ENCODE data around the gene SLC1A5. TPM values are rescaled to one million over a fixed set of nuclear protein-coding genes. Genes with fewer than 3 reads are reported as not detected.
A peak's percentile ranks its signal among the peaks of the same experiment; 100 is the strongest.

The SLC1A5 gene
- polyA plus RNA-seq, 1 of the 3 experiments (the other 2 are of a cell fraction), result 80.4 TPM

DNA sequence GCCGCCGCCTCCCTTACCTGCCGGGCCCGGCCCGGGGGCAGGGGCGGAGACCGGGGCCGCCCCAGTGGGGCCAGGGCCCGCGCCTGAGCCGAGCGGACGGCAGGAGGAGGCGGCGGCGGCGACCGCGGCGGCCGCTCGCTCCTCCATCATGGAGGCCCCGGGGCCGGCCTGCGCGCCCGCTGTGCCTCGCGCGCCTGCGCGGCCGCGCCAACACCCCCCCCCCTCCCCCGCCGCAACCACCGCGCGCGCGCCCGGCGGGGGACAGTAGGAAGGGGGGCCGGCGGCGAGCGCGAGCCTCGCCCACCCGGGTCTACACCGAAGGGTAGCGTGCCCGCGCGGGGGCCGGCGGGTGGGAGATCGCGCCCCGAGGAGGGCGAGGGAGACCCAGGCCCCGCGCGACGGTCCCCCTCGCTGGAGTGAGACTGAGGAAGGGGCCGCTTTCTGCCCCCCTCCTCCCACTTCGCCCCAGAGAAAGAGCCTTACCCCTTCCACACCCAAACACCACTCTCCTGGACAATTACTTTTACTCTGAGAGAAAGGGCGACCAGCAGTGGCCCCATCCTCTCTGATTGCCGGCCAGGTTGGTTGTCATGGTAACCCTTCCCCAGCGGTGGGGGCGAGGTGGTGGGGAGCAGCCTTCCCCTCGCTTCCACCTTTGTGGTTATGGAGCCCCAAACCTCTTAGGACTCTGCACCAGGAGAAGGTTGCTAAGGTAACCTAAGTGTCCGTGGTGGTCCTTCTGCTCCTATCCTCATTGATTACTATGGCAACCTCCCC is 41.9 kb downstream of the SLC1A5 start, which contains the start of gene STRN4:
Gene STRN4, minus strand, starts transcription at position 170 of the 777 bp plus-strand sequence. Its CDS starts 20 bp downstream, at position 150.
- H3K36me3 ChIP-seq (replicated peaks in 1 of 2; ENCODE audit: control insufficient read depth in 1 of 2, insufficient read depth in 2 of 2, low read length in 1 of 2), result peaks cover 0 to 6% of the 10 kb centered on the region in 2 experiments

DNA sequence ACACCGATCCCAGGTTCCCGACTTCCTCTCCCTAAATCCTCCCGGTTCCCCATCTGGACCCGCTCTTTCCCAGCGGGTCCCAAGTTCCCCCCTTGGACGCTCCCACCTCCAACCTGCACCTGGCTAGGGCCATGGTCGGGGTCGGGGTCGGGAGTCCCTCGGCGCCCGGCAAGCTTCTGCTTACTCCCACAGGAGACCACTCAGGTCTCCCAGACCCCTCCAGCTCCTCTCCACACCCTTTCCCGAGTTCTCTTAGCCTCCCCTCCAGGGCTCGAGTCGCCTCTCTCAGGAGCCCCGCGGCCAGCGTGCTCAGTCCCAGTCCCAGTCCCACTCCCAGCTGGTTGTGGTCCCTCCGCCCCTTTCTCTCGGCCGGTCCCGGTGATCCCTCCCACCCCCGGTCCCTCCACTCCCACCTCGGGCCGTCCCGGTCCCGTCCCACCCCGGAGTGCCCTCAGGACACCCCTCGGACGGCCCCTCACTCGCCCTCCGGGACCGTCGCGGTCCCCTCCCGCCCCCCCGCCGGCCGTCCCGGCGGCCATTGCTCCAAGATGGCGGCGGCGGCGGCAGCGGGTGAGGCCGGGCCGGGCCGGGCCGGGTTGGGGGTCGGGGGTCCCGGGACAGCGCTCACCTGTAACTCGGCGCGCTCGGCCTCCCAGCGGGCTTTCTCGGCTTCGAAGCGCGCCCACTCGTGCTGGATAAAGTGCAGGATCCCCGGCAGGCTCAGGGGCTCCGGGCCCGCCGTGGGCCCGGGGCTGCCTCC is 42.7 kb downstream of the SLC1A5 start, which contains the start of gene FKRP:
Gene FKRP, plus strand, starts transcription at position 537 of the 760 bp plus-strand sequence. CDS start 9,394 bp downstream, outside the sequence.
- CTCF ChIA-PET, result interaction anchor here (0.9 to 5.8 kb wide), 4 partner anchors 9 to 132 kb away, joined by 3 to 48 read pairs (median 4); no protein-coding TSS in a partner anchor
- peaks cover 71% of the 10 kb centered on the region for H3K79me2 ChIP-seq (ENCODE audit: insufficient read depth)
- H3K4me2 ChIP-seq, result peak within 1 kb of the TSS; percentile 98
- H3K36me3 ChIP-seq (replicated peaks in 1 of 2; ENCODE audit: control insufficient read depth in 1 of 2, insufficient read depth in 2 of 2, low read length in 1 of 2), result peaks cover 0 to 9% of the 10 kb centered on the region in 2 experiments
- POLR2A ChIA-PET, result interaction anchor here (0.7 to 1.1 kb wide), 3 partner anchors 30 to 40 kb away, joined by 3 read pairs; no protein-coding TSS in a partner anchor
- peak within 1 kb of the TSS; percentile 64 to 89 for H3K27ac ChIP-seq (ENCODE audit: low read depth in 2 of 2, low read length in 1 of 2)
- peak; percentile 86 for DNase-seq
- H3K9me2 ChIP-seq, result no peaks in the 10 kb centered on the region
- no peaks in the 10 kb centered on the region for H3K9me3 ChIP-seq
- peak within 1 kb of the TSS; percentile 87; the same call in 1 of the 2 replicates for H2AFZ ChIP-seq (ENCODE audit: low read depth)
- no peaks in the 10 kb centered on the region for H3K27me3 ChIP-seq (ENCODE audit: insufficient read depth)
- H3F3A ChIP-seq (replicated peaks; ENCODE audit: insufficient read depth), result peaks cover 10% of the 10 kb centered on the region
- peaks cover 0 to 17% of the 10 kb centered on the region in 2 experiments; a peak in 1 of 4 replicates for H3K4me1 ChIP-seq (ENCODE audit: control insufficient read depth in 1 of 2, insufficient read depth in 2 of 2, low read depth in 1 of 2, low read length in 1 of 2)
- H3K9ac ChIP-seq, result peak within 1 kb of the TSS; percentile 97
- H3K4me3 ChIP-seq (ENCODE audit: low read depth in 2 of 2, low read length in 1 of 2), result peak within 1 kb of the TSS; percentile 81 to 93
- 2% methylated on average over 36 of the region's 68 CpGs for WGBS (ENCODE audit: low lambda C conversion rate)
- TF ChIP-seq EZH2phosphoT487 (IDR thresholded peaks at IDR 0.05; ENCODE audit: borderline replicate concordance, low read depth), result no peak
- peak; percentile 79 for TF ChIP-seq TAF1 (IDR thresholded peaks at IDR 0.05; ENCODE audit: borderline replicate concordance, low read depth, low read length)
- TF ChIP-seq YY1 (IDR thresholded peaks at IDR 0.05; ENCODE audit: low read depth), result peak; percentile 93
- no peak for TF ChIP-seq RFX5 (IDR thresholded peaks at IDR 0.05; ENCODE audit: low read length)
- TF ChIP-seq MXI1 (IDR thresholded peaks at IDR 0.05; ENCODE audit: low read depth, low read length), result no peak
- no peak for TF ChIP-seq MEF2A (IDR thresholded peaks at IDR 0.05; ENCODE audit: borderline replicate concordance, low read depth)
- H4K20me1 ChIP-seq (ENCODE audit: insufficient read depth), result peaks cover 50% of the 10 kb centered on the region

More for the DNA sequence above, 41.9 kb downstream of the SLC1A5 start, which contains the start of gene STRN4:
- peaks cover 0 to 17% of the 10 kb centered on the region in 2 experiments; a peak in 1 of 4 replicates for H3K4me1 ChIP-seq (ENCODE audit: control insufficient read depth in 1 of 2, insufficient read depth in 2 of 2, low read depth in 1 of 2, low read length in 1 of 2)
- 3% methylated on average over 8 of the region's 74 CpGs for WGBS (ENCODE audit: low lambda C conversion rate)
- POLR2A ChIA-PET, result interaction anchor here (0.7 kb wide), 1 partner anchor 39 kb away, joined by 3 read pairs; no protein-coding TSS in a partner anchor
- H3K9ac ChIP-seq, result peak within 1 kb of the TSS; percentile 97
- no peaks in the 10 kb centered on the region for H3K9me2 ChIP-seq
- H3K27ac ChIP-seq (ENCODE audit: low read depth in 2 of 2, low read length in 1 of 2), result peak within 1 kb of the TSS; percentile 64 to 89
- peaks cover 42% of the 10 kb centered on the region for H4K20me1 ChIP-seq (ENCODE audit: insufficient read depth)
- H2AFZ ChIP-seq (ENCODE audit: low read depth), result peak within 1 kb of the TSS; percentile 87; the same call in 1 of the 2 replicates
- CTCF ChIA-PET, result interaction anchor here (0.8 to 3.3 kb wide), 3 partner anchors 85 to 218 kb away, joined by 4 to 12 read pairs (median 4); partner anchors contain the start of gene DACT3
- no peaks in the 10 kb centered on the region for H3K27me3 ChIP-seq (ENCODE audit: insufficient read depth)
- H3K4me3 ChIP-seq (ENCODE audit: low read depth in 2 of 2, low read length in 1 of 2), result peak within 1 kb of the TSS; percentile 81 to 93
- peak within 1 kb of the TSS; percentile 98 for H3K4me2 ChIP-seq
- TF ChIP-seq SIN3A (IDR thresholded peaks at IDR 0.05; ENCODE audit: borderline replicate concordance, low read depth, low read length) (no peak), NRF1 (IDR thresholded peaks at IDR 0.05; ENCODE audit: low read depth, low read length) (peak; percentile 71), MXI1 (IDR thresholded peaks at IDR 0.05; ENCODE audit: low read depth, low read length) (0 out of 2 replicates have a peak, but pooled peaks have one; percentile 7)
- H3K79me2 ChIP-seq (ENCODE audit: insufficient read depth), result peaks cover 63% of the 10 kb centered on the region
- peaks cover 10% of the 10 kb centered on the region for H3F3A ChIP-seq (replicated peaks; ENCODE audit: insufficient read depth)
- H3K9me3 ChIP-seq, result no peaks in the 10 kb centered on the region
- DNase-seq, result peak; percentile 99

All from SK-N-SH (cell line).